ENCODE results near the gene LRRTM4.

LRRTM4 gene

DNA sequence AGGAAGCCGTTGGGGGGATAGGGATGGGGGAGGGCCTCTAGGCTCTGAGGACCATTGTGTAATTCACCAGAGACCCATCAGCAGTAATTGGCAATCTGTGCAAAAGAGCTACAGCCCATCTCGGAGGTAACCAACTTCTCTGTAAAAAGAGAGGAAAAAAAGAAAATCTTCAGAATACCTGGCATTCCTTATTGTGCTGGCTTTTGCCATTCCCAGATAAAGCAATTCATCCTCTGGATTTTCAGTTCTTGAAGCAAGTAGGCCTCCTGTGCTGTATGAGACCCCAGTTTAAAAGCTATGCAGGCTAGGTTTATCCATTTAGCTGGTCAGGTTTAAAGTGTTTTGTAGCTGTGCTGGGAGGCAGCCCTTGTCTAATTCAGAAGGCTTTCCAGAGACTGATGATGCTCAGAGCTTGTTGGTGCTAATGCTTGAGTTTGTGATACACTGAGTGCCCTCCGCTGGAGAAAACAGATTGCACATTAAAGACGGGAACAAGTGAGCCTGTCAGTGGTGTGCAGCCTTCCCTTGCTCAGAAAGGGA lies at the start of gene LRRTM4:
Gene LRRTM4 (minus strand): TSS at position 446 of the 540 bp plus-strand sequence.
- no peak for DNase-seq (ENCODE audit: low read depth)
- TF ChIP-seq, protein P1, sequence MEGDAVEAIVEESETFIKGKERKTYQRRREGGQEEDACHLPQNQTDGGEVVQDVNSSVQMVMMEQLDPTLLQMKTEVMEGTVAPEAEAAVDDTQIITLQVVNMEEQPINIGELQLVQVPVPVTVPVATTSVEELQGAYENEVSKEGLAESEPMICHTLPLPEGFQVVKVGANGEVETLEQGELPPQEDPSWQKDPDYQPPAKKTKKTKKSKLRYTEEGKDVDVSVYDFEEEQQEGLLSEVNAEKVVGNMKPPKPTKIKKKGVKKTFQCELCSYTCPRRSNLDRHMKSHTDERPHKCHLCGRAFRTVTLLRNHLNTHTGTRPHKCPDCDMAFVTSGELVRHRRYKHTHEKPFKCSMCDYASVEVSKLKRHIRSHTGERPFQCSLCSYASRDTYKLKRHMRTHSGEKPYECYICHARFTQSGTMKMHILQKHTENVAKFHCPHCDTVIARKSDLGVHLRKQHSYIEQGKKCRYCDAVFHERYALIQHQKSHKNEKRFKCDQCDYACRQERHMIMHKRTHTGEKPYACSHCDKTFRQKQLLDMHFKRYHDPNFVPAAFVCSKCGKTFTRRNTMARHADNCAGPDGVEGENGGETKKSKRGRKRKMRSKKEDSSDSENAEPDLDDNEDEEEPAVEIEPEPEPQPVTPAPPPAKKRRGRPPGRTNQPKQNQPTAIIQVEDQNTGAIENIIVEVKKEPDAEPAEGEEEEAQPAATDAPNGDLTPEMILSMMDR (IDR thresholded peaks at IDR 0.05; ENCODE audit: control insufficient read depth, insufficient read depth, low read depth, low read length, missing control alignments) = no peak
- no peak within 1 kb of the TSS for H3K4me3 ChIP-seq (ENCODE audit: control insufficient read depth, low read depth, low read length)

DNA sequence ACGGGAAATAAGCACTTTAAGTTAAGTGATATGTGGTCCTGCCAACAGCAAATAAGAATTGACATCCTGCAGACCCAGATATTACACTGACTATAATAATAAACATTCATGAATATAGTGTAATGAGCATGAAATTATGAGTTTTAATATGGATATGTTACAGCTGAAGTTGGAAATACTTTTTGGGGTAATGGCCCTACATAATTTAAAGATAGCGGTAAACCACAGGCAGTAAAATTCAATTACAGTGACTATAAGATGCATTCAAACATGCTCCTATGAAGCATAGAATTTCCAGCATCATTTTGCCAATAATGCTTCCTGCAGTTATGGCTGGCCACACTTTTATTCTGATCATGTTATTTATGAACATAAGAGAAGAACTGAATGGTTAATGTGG lies 49.4 kb upstream of the LRRTM4 start:
- DNase-seq (ENCODE audit: low read depth) = no peak
- TF ChIP-seq, protein P1 (IDR thresholded peaks at IDR 0.05; ENCODE audit: control insufficient read depth, insufficient read depth, low read depth, low read length, missing control alignments) = no peak
- H3K4me3 ChIP-seq (ENCODE audit: control insufficient read depth, low read depth, low read length) = no peak overlapping the region

DNA sequence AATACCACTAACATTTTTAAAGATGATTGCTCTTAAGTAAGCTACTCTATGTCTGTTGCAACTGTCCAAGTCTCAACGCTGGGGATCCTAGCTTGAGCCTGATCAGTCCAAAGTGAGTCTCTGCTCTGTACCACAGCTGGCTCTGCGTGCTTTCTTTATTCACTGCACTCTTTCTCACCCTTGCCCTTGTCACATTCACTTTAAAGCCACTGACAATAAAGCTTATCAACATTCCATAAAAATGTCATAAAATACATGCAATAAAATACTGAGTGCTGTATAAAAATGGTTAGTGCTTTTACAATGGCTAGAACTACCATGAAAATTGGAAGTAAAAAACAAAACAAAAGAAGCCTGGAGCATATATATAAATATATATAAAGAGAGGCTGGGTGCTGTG lies 45.5 kb upstream of the LRRTM4 start:
- H3K4me3 ChIP-seq (ENCODE audit: control insufficient read depth, low read depth, low read length) = no peak overlapping the region
- DNase-seq (ENCODE audit: low read depth) = no peak
- TF ChIP-seq, protein P1 (IDR thresholded peaks at IDR 0.05; ENCODE audit: control insufficient read depth, insufficient read depth, low read depth, low read length, missing control alignments) = no peak

DNA sequence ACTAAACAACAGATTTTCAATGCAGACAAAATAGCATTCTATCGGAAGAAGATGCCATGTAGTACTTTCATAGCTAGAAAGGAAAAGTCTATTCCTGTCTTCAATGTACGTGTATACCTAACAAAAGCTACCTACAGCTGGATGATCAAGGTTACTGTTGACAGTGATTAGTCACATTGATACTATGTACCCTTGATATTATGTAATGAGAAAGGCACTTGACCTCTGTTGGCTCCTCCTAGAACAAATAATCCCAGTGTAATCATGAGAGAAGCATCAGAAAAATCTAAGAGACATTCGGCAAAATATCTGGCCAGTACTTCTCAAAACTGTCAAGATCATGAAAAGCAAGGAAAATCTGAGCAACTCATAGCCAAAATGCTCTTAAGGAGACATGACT lies 44.4 kb upstream of the LRRTM4 start:
- TF ChIP-seq, protein P1 (IDR thresholded peaks at IDR 0.05; ENCODE audit: control insufficient read depth, insufficient read depth, low read depth, low read length, missing control alignments) = no peak
- no peak overlapping the region for H3K4me3 ChIP-seq (ENCODE audit: control insufficient read depth, low read depth, low read length)
- no peak for DNase-seq (ENCODE audit: low read depth)

DNA sequence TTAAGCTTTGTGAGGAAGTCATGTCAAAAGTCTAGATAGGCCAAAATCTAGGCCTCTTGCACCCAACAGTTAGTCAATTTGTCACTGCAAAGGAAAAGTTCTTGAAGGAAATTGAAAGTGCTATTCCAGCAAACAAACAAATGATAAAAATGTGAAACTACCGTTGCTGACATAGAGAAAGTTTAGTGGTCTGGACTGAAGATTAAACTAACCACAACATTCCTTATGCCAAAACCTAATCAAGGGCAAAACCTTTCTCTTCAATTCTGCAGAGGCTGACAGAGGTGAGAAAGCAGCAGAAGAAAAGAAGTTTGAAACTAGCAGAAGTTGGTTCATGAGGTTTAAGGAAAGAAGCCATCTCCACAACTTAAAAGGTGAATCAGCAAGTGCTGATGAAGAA lies 44.0 kb upstream of the LRRTM4 start:
- TF ChIP-seq, protein P1 (IDR thresholded peaks at IDR 0.05; ENCODE audit: control insufficient read depth, insufficient read depth, low read depth, low read length, missing control alignments) = no peak
- no peak for DNase-seq (ENCODE audit: low read depth)

DNA sequence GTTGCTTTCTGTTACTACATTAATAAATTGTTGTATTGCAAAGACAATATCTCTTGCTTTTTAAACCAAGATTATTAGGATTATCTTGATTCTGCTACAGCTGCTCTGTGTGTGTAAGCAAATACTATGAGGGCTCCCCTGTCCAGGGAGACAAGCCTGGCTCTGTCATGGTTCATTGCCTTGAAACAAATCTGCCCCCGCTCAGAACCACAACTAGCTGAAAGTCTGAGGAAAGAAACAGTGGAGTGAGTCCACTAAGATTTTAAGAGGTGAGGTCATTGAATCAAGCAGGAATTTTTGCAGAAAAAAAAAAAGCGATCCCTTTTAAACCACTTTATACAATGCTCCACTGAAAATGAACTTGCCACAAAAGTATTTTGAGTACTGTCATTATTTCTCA lies 30.8 kb upstream of the LRRTM4 start:
- no peak overlapping the region for H3K4me3 ChIP-seq (ENCODE audit: control insufficient read depth, low read depth, low read length)
- TF ChIP-seq, protein P1 (IDR thresholded peaks at IDR 0.05; ENCODE audit: control insufficient read depth, insufficient read depth, low read depth, low read length, missing control alignments) = no peak
- no peak for DNase-seq (ENCODE audit: low read depth)

More for the DNA sequence above, 44.0 kb upstream of the LRRTM4 start:
- no peak overlapping the region for H3K4me3 ChIP-seq (ENCODE audit: control insufficient read depth, low read depth, low read length)

DNA sequence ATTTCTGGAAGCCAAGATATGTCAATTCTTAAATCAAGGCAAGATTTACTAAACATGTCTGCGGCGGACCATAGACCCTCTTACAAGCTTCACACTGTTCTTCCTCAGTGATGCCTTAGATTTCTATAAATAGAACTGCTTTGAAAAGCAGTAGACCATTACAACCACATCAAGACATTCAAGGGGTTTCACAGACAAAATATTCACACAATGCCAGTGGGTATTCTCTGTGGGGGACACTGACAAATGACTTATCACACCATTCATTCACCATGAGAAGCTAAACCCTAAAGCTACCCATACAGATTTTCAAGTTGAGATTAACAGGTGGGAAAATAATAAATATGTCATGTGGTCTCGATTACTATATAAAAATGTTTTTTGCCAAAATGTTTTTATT lies 15.9 kb upstream of the LRRTM4 start:
- TF ChIP-seq, protein P1 (IDR thresholded peaks at IDR 0.05; ENCODE audit: control insufficient read depth, insufficient read depth, low read depth, low read length, missing control alignments) = no peak
- no peak for DNase-seq (ENCODE audit: low read depth)
- no peak overlapping the region for H3K4me3 ChIP-seq (ENCODE audit: control insufficient read depth, low read depth, low read length)

All from AG09309 (cell line).